HG03442 (cell line): Measurements from ENCODE around the gene MINPP1.

Experiments used
- ATAC-seq: cut with Tn5 transposase; IDR thresholded peaks from one replicate; pipeline ENCODE4 v1.9.1; 2021; ENCODE audit warnings: mild to moderate bottlenecking, moderate library complexity; ENCODE audit not compliant: unreplicated experiment

Gene MINPP1

DNA sequence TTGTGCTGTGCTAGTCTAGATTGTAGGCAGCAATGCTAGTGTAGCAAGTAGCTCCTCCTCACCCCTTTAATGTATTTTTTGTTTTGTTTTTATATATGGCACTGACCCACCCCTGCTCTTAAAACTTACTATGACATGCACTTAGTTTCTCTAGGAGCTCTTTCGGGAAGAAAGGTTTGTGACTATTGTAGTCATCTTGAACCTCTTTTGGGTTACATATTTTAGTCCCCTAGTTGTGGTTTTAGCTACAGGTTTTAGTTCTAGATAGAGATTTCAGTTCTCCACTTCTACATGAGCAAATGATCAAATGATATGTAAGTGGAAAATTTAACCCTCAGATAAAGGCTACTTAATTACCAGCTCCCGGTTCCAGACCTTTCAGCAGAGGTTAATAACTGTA lies 14.9 kb downstream of the MINPP1 start:
- no peak for ATAC-seq

DNA sequence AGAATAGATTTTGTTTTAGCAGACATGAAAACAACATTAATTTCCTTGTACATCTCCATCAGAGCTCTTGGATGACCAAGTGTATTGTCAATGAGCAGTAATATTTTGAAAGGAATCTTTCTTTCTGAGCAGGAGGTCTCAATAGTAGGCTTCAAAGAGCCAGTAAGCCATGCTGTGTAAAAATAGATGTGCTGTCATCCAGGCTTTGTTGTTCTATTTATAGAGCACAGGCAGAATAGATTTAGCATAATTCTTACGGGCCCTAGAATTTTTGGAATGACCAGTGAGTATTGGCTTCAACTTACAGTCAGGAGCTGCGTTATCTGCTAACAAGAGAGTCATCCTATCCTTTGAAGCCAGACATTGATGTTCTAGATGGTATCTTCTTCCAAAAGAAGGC lies 19.0 kb downstream of the MINPP1 start:
- ATAC-seq: no peak

DNA sequence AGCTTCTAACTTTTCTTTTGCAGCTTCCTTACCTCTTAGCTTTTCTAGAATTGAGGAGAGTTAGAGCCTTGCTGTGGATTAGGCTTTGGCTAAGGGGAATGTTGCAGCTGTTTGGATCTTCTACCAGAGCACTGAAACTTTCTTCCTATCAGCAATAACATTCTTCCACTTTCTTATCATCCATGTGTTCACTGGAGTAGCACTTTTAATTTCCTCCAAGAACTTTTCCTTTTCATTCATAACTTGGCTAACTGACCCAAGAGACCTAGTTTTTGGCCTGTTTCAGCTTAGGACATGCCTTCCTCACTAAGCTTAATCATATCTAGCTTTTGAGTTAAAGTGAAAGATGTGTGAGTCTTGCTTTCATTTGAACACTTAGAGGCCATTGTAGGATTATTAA lies 19.6 kb downstream of the MINPP1 start:
- no peak for ATAC-seq

DNA sequence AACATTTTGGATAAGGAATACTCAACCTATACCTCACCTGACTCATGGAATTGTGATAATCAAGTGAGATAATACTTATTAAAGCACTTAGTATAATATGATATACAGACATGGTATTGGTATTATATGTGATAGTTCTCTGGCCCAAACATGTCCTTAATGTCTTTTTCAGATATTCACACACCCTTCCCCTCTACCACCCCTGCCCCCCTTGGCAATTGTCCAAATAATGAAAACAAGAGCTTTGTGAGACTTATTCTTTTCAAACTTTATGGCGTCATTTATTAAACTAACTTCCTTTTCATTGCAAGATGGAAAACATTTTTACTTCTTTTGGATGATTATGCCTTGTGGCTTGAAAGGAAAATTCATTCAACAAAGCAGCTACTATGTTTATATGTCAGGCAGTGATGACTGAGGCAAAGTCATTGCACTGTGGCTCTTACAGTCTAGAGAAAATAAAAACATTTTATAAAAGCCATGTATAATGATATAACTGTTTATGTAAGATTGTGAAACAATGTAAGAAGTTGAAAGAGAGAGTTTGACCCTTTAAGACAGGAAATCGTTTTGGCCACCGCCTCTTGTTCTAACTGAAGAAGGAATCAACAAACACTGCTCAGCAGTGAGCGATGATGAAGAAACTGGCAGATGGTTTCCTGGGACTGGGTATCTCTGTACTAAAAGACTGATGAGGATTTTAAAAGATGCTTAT lies 27.4 kb downstream of the MINPP1 start:
- no peak for ATAC-seq

DNA sequence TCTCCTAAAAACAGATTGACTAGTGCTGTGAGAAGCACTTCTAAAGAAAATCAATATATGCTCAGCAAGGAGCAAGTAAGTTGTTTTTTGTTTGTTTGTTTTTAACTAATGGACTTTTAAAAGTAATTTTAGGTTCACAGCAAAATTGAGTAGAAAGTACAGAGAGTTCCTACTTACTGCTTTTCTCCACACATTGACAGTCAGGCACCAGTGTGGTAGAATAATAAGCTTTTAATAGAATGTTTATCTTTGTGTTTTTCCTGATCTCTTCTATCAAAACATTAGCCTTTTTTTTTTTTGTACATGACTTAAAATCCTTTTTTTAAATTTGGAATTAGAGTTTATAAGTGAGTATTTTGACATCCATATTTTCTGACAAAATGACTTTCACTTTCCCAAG lies 28.0 kb downstream of the MINPP1 start:
- no peak for ATAC-seq

DNA sequence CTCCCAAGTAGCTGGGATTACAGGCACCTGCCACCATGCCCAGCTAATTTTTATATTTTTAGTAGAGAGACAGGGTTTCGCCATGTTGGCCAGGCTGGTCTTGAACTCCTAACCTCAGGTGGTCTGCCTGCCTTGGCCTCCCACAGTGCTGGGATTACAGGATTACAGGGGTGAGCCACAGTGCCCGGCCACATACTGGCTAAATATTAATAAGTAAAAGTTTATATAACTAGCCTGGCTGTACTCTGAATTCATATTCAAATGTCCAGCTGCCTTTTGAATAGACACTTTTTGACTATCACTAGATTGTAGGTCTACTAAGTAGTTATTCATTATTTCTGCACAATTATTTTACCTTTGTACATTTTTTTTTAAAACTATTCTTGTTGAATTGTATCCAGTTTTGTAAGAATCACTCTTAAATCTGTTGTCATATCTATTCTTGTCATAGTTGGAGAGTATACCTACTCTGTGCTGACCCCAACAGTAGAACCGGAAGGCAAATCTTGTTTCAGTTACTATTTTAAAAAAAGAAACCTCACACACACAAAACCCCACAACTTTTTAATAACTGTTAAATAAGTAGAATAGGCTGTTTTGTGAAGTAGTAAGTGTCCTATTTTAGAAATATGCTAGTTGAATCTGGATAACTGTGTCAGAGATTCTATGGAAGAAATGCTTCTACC lies 29.6 kb downstream of the MINPP1 start:
- no peak for ATAC-seq

DNA sequence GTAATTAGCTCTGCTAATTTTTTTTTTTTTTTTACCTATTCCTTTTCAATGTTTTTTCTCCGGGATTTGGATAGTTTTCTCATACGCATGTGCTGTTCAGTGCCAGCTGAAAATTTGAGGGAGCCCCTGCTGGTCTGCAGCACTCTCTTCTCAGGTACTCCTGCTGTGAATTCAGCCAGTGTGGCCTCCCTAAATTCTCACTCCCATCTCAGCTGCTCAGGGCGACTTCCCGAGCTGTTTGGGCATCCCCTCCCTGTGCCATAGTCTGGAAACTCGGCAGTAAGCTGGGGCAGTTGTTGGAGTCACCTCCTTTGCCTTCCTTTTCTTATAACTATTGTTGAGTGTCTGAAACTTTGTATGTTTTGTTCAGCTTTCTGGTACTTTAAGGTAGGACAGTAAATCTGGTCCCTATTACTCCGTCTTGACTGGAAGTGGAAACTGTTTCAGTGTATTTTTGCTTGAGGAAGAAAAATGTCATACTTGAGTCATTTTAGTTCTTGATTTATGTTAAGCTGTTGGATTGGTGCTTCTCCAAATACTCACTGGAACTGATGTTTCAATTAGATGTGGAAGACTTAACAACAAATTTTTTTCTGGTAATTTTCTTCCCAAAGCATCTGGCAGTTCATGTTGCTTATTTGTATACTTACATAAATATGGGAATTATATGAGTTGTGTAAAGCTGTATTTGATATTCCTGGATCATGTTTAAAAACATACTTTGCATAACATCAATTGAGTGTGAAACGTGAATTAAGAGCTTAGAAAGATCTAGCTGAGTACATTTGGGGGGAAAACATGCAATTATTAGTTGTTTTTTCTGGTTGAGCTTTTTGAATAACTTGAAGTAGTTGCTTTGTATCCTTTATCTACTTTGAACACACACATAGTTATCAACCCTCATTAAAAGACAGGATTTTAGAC lies 33.7 kb downstream of the MINPP1 start:
- no peak for ATAC-seq

DNA sequence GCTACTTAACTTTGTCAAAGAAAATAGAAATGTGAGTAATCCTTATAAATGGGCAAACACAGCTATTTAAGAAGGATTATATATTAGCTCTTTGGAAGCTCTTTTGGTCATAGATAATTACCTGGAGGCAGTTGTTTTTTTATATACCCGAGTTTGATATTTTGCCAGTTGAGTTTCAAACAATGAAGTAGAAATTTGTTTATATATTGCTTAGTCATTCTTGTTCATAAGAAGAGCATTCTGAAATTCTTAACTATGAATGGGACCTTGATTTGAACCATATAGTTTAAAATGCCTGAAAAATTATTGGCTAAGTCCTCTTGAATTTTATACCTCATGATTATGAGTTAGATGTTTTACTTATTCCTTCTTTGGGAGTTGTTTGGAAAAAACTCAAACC lies 36.4 kb downstream of the MINPP1 start:
- ATAC-seq: no peak

DNA sequence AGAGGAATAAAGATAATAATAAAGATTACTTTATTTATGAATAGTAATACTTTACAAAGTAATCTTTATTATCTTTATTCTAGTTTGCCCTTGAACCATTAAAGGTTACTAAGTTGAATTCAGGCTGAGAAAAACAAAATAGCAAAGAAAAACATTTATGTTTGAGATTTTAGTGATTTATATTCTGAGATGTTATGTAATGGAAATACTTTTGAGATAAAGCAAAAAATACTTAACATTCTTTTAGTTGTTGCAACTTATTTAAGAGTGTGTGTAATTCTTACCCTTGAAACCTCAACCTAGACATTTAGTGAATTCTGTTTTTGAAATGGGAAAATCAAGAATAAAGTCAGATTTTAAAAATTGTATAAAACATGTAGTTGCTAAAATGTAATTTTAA lies 40.0 kb downstream of the MINPP1 start:
- no peak for ATAC-seq

DNA sequence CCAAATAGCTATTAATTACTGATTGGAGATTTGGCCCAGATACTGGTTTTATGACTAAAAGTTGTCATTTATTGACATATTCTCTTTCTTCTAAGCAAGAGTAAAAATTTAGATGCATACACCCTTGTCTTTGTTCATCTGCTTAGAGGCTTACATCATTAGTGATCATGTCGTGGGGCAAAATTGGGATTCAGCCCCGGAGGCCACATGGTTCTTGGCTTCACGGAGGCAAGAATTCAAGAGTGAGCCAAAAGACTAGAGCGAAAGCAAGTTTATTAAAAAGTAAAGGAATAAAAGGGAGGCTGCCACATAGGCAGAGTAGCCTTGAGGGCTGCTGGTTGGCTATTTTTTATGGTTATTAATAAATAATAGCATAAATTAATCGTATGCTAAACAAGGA lies 41.1 kb downstream of the MINPP1 start:
- ATAC-seq: no peak

DNA sequence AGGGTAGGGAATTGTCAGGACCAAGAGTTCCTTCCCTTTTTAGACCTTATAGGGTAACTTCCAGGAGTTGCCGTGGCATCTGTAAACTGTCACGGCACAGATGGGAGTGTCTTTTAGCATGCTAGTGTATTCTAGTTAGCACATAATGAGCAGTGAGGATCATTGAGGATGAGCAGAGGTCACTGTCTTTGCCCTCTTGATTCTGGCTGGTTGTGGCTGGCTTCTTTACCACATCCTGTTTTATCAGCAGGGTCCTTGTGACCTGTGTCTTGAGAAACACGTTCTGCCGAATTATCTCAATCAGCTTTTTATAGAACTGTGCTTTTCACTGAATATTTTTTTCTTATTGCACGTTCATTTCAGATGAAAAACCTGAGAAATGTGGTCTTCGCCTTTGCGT lies 41.5 kb downstream of the MINPP1 start:
- ATAC-seq: no peak

DNA sequence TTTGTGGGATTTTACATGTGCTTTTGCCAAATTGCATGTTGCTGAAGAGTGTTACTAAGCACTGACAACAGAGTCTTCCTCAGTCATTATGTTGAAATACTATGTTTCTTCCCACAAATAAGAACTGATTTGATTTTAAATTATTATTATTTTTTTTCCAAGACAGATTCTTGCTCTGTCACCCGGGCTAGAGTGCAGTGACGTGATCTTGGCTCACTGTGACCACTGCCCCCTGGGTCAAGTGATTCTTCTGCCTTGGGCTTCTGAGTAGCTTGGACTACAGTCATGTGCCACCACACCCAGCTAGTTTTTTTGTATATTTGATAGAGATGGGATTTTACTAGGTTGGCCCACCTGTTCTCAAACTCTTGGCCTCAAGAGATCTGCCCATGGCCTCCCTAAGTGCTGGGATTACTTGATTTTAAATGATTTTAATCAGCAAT lies 42.3 kb downstream of the MINPP1 start:
- ATAC-seq: no peak

DNA sequence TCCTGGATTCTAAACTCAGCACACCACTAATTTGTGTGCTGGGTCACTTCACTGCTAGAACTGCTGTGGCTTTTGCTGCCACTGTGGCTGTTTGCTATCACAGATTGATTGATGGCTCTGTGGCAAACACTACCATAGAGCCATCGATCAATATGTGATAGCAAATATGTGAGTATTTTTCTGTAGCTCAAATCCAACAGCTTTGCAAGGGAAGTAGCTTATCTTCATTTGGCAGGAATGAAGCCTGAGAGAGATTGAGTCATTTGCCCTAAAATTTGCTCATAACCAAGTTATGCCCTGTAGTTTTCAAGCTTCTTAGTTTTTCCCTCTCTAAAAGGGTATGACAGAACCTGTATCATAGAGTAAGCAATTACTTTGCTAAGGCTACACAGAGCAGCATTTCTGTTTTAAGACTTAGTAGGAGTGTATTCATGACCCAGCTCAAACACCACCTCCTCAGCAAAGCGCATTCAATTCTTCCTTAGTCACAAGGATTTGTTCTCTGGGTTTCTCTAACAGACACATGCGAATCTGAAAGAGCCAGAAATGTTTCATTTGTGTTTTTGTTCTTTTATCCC lies 43.1 kb downstream of the MINPP1 start:
- ATAC-seq: no peak

DNA sequence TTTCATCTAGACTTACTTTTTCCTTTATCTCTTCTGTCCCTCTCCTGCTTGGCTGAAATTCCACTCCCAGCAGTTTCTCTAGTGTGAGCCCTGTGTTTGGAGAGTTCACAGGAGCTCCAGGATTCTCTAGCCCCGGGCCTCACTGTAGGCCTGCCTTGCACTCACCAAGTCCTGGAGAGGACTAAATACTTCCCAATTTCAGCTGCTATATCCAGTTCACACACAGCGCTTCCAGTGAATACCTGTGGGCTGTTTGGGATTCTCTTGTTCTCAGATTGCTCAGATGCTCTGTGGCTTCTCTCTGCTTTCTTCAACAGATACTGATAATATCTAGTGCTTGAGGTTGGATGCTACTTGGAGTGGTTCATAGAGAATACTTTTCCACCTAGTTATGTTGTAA lies 46.0 kb downstream of the MINPP1 start:
- ATAC-seq: no peak

DNA sequence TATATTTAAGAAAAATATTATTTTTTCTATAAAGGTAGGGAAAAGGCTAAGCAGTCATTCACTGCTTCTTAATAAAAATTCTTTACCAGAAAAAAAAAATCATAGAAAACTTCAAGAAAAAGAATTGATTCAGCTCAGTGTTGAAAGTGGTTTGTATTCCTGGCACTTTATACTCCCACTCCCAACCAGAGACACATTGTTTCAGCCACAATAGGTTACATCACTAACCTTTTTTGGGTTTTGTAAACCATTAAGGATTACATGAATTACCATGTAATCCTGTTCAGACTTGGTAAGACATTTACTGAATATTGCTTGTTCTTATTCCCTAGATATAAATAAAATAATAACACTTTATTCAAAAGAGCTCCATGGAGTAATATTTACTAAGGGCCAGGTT lies 46.6 kb downstream of the MINPP1 start:
- ATAC-seq: no peak

DNA sequence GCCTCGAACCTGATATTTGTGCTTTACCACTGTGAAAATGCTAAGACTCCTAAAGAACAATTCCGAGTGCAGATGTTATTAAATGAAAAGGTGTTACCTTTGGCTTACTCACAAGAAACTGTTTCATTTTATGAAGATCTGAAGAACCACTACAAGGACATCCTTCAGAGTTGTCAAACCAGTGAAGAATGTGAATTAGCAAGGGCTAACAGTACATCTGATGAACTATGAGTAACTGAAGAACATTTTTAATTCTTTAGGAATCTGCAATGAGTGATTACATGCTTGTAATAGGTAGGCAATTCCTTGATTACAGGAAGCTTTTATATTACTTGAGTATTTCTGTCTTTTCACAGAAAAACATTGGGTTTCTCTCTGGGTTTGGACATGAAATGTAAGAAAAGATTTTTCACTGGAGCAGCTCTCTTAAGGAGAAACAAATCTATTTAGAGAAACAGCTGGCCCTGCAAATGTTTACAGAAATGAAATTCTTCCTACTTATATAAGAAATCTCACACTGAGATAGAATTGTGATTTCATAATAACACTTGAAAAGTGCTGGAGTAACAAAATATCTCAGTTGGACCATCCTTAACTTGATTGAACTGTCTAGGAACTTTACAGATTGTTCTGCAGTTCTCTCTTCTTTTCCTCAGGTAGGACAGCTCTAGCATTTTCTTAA lies 47.7 kb downstream of the MINPP1 start:
- ATAC-seq: no peak

DNA sequence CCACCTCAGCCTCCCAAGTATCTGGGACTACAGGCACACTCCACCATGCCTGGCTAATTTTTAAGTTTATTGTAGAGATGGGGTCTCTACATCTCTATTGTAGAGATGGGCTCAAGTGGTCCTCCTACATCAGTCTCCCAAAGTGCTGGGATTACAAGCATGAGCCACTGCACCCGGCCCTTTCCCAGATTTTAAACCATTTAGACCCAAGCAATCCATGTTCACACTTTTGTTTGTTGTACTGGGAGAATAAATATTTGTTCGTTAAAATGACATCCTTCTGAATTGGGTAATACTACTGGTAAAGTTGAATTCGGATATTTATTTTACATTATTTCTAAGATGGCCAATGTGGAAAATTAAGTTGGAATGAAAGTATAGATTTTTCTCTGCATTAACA lies 52.7 kb downstream of the MINPP1 start:
- ATAC-seq: no peak

DNA sequence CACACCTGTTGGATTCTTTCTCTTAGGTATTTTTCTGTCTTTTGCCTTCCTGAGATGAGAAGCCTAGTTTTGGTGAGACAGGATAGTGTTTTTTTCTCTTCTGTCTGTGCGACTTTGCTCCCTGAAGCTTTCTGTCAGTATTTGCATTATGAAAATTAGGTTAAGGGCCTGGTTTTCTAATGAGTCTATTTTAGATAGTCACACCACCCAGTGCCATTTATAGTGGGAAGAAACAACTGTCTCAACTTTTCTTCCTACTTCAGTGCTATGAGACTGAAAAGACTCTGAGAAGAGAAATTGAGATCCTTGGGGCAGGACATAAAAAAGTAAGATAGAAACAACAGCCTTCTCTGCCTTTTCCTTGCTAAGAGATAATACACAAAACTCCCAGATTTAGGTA lies 53.6 kb downstream of the MINPP1 start:
- no peak for ATAC-seq

DNA sequence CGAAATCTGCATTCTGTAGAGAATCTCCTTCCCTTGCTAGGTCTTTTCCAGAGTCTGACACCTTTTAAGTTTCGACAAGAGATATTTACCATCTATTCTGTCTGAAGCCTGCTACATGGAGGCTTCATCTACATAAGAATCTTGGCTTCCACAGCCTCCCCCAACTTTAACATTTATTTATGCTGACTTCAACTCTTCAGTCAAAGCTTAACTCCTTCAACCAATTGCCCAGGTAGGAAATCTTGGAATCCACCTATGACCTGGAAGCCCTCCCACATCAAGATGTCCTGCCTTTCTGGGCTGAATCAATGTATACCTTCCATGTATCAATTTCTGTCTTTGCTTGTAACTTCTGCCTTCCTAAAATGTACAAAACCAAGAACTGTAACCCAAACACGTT lies 54.7 kb downstream of the MINPP1 start:
- no peak for ATAC-seq

DNA sequence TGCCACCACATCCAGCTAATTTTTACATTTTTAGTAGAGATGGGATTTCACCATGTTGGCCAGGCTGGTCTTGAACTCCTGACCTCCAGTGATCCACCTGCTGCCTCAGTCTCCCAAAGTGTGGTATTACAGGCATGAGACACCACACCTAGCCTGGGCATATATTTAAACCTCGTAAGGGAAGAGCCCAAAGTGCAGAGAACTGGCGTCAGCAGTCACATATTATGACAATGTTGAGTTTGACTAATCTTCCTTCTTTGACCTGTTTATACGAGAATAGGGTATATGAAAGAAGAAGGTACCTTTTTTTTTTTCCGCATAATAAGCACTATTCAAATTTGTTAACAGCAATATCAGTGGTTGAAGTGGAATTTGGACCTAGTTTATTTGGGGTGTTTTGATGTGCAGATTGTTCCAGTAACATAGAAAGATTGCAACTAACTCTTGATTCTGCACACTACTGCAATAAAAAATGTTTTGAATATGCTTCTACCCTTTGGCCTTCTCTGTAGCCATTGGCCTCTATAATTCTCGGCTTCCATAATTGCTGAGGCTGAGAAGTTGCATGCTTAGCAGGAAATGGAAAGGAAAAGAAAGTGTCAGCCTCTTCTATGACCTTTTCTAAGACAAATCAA lies 55.9 kb downstream of the MINPP1 start:
- no peak for ATAC-seq
